NCI-H128 (cell line): ENCODE data around the gene RASSF3.
"Not testable (repeated sequence)": the region's sequence is repeated elsewhere in the genome, so short reads cannot be mapped to it uniquely, and the experiment has no call there.

ENCODE experiments used
- DNase-seq: peaks from one replicate; lab custom pipeline; 2025; ENCODE audit not compliant: unreplicated experiment; lab: John Stamatoyannopoulos, UW

RASSF3 gene

GRCh38 chr12:64595863-64596793 lies 14.2 kb upstream of the RASSF3 start:
- no peak for DNase-seq

DNA sequence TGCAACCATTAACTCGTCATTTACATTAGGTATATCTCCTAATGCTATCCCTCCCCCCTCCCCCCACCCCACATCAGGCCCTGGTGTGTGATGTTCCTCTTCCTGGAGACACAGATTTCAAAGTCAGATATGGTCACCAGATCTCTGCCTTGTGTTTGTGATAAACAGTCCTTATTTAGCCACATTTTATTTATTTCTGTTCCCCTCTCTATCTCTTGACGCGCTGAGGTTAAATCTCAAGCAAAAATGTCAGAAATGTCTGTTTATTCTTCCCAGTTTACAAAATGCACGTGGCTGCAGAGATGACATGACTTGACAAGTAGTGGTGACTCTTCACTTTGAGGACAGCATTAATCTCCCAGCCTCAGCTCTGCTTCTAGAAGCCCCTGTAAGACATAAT lies 11.5 kb upstream of the RASSF3 start:
- no peak for DNase-seq

DNA sequence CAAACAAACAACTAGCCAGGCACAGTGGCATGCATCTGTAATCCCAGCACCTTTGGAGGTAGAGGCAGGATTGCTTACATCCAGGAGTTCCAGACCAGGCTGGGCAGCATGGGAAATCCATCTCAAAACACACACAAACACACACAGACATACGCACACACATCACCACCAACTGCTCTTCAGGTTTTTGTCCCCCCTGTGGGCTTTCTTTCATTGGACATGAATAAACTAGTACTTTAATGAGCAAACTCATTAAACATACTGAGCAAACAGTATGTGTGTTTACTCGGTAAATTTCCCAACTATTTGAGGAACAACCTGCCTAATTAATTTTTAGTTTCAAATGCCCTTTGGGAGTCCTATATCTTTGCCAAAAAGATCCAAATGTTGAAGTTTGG lies 10.1 kb upstream of the RASSF3 start:
- no peak for DNase-seq

DNA sequence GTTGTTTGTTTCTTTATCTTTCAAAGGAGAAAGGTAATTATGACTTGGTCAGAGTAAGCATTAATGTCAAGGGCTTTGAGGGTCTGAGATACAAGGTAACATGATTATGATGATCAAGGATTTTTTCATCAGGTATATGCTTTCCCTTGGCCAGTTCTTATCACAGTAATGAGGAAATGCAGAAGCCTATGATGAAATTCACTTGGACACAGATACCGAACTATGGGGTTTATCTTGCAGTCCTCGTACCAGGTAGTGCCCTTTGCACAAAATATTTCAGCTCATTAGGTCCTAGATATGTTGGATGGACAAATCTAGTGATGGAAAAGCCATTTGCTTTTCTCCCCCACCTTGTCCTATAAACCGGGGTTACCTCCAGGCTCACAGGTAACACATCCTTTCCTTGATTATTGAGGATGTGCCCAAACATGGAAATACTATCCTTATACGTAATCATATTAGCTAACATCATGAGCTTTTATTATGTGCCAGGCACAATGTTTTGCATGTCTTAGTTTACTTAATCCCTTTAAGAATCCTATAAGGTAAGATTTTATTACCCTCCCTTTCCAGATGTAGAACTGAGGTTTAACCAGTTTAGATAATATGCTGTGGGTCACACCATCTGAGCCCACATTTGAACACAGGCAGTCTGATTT lies 7.0 kb upstream of the RASSF3 start:
- DNase-seq: no peak

DNA sequence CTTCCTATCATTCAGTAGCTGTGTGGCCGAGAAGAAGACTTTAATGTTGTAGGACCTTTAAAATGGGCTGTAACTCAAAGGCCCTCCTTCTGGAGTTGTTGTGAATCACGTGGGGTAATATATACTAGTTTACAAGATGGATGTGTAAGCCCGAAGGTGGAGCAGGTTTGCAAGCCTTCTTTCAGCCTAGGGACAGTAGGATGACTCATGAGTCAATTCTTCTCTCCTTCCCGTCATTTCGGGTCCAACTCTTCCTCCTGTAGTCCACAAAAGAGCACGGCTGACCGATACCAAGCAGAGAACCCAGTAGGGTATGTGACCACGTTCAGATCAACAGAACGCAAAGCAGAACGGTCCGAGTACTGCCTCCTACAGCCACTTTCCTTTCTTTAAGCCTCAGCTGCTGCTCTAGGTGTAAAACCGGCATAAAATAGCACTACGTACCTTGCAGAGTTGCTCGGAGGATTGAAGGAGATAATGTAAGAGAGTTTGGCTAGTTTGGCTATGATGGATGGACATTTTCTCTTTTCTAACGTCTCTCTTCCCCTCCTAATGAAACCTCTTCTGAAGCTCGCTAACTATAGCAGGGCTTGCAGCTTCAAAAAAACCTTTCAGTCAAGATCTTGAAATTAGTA lies 1.3 kb upstream of the RASSF3 start:
- no peak for DNase-seq

DNA sequence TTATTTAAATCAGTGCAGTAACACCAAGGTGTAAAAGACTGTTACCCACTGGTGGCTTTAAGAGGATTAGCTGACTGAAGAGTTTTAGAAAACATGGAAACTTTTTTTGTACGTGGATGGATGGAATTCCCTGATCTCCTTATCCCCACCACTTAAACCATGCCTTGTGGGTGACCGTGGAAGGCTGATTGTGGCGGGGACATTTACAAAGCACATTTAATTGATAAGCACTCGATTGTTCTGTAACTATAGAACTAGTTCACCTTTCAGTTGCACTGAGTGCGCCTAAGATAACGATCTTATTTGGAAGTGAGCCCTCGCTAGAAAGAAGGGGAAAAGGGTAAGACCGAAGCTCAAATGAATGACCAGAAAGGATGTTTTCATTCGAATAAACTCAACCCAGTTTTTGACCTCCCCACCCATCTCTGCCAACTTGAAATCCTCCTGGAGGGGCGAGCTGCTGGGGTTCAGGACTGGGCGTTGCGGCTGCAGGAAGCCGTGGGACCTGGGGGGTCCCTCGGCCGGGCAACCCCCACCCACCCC lies 688 bp upstream of the RASSF3 start:
- DNase-seq: no peak

DNA sequence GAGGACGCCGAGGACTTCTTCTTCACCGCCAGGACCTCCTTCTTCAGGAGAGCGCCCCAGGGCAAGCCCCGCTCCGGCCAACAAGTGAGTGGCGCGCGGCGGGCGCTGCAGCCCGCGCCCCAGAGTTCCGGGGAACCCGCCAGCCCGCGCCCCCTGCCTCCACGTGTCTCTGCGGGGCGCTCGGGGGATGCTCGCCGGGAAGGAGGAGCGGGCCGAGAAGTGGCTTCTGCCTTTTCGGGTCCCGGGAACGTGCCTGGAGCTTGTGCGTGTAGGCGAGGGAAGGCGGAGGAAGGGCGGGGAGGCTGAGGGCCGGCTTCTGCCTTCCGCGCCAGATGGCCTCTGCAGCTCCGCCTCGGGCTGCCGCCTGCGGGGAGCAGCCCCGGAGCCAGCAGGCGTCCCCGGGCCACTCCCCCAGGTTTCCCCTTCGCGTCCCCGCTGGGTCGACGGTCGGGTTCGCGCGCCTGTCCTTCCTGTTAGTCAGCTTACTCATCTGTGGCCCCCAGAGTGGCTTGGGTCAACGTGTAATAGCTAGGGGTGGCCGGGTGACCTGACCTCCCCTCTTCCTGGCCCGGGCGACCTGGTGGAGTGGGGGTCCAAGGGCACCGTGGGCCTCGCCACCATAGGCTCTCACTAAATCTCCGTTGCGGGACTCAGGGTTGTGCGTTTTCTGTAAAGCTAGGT lies 505 bp downstream of the RASSF3 start:
- DNase-seq: no peak

DNA sequence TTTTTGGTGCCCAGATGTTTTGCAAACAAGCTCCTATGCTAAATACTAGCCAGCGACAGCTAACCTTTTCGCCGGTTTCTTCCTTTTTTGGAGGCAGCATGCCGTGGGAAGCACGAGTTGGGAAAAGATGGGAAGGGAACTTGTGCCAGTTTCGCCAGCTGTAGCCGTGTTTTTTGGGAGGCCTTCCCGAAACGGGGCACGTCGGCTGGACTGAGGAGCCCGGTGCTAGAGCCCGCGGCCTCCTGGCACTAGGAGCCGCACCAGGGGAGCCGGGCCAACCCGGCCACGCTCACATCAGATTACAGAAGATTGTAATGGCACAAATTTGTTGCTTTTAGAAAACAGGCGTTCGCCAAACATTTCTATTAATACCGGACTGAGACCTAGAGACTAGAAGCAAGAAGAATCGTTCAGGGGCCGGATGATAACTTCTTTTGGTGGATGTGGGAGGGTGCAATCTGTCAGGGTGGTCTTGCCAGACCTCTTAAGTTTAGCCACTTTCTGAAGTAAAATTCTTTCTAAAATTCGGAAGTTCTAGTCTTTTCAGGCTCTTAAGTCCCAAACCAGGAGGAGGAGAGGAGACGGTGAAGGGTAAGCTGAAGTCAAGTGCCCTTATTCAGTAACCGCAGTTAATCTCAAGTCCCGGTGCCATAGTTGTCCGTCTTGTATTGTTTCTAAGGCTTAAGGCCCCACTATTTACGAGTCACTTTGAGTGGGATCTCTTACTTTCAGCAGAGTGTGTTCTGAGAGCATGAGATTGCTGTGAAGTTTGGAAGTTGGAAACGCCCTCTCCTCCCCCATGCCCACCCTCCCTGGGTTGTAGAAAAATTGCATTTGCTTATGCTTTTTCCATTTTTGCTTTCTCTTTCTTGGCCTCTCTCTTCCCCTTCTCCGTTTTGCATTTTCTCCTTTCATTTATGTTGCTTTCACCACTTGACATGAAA lies 1.3 kb downstream of the RASSF3 start:
- no peak for DNase-seq

DNA sequence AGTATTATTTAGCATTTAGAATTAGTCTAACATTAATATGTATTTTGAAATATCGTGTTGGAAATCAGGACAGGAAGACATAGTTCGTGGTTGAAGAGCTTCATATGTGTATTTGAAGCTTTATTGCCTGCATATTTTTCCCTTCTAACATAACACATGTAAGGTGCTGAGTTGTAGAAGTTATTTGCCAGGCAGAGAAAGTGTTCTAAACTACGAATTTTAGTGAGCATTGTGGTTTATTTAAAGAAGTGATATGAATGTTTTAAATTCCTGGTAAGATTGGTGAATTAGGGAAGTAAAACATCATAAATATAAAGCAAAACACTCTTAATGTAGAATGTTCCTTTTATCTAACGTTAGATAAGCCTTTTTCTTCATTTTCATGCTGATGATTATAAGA lies 2.5 kb downstream of the RASSF3 start:
- no peak for DNase-seq

GRCh38 chr12:64613775-64614398 lies 3.6 kb downstream of the RASSF3 start:
- DNase-seq: not testable (repeated sequence)

GRCh38 chr12:64616201-64616600 lies 5.9 kb downstream of the RASSF3 start:
- no peak for DNase-seq

DNA sequence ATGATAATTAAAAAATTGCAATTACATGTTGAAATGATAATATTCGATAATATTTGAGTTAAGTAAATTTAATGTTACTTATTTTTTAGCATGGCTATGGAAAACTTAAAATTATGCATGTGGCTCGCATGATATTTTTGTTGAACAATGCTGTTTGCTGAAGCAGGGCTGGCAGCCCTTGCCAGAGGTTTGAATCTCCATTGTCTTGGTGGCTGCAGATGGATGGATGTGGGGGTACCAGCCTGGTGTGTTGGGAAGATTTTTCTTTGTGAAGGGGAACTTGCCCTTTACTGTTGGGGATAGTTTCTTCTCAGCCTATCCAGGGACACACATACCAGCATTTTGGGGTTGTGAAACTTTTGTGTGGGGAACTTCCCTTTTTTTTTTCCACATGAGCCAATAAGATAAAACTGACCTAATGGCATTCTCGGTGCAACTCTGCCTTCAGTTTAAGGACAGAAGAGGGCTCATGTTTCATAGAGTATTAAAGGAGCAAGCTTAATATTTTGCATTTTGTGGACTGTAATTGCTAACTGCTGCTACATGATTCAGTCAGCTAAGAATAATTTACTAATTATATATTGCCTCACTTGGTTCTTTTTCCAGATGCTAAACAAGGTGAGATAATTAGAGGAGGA lies 8.8 kb downstream of the RASSF3 start:
- no peak for DNase-seq

DNA sequence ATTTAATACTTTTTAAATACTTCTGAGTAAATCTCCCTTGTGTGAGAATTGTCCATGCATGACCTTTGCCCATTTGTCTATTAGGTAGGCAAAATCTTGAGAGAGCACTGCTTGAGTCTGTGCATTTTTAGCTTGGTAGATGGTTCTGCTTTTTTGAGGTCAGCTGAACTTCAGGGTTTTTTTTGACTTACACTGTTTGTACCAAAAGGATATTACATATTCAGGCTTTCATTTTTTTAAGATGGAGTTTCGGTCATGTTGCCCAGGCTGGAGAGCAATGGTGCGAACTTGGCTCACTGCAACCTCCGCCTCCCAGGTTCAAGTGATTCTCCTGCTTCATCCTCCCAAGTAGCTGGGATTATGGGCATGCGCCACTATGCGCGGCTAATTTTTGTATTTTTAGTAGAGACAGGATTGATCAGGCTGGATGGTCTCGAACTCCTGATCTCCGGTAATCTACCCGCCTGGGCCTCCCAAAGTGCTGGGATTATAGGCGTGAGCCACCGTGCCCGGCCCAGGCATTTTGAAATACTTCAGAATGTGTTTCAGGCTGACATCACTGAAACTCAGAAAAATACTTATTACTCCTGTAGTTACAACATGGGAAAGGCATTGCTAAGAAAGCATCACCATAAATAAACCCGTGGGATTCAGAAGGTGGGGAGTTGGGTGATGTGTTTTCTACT lies 11.1 kb downstream of the RASSF3 start:
- no peak for DNase-seq

DNA sequence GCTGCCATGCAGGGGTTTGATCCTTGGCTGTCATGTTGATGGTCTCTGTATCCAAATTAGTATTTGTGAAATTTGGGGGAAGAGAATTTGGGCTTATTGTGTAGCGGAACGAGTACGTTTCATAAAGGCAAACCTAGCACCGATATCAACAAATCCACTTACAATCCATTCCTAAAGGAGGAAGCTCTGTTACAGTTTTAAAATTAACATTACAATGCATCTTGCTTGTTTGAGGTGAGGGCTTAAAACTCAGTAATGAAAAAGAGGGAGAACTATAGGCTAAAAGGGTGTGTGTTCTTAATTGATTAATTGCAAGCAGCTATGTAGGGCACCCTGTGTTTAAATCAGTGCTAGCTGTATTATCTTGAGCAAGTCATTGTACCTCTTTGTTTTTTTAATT lies 13.7 kb downstream of the RASSF3 start:
- no peak for DNase-seq

DNA sequence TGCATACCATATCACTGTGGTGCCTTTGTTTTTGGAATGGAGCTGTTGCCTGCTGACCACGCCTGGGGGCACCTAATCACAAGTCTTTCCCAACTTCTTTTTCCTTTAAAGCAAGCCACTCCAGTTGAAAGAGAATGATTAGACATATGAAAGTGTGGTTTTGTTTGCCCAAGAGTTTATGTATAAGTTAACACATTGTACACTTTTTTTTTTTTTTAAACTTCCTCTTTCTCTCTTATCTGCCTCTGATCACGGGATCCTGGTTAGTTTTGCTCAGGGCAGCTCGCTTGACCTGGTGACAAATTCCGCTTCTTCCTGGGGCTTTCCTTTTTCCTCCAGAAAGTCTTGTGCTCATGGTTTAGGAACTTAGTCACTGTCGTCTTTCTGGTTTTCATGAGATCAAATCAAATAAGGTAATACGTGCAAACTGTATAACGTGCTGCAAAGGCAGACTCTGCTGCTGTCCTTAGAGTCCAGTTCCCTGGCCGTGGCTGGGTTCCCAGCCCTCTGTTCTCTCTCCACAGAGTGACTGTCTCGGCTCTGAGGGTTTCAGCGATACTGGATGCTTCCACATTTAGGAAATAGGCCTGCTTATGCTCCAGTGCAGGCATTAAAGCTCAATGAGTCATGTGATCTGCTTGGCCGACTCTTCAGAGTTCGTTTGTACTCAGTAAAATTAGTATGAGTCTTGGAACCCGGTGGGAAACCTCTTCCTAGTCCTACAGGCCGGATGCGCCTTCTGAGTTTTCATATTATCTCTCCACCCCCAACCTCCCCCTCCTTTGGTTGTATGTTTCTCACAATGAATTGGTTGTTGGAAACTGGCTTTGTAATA lies 15.2 kb downstream of the RASSF3 start:
- DNase-seq: no peak

DNA sequence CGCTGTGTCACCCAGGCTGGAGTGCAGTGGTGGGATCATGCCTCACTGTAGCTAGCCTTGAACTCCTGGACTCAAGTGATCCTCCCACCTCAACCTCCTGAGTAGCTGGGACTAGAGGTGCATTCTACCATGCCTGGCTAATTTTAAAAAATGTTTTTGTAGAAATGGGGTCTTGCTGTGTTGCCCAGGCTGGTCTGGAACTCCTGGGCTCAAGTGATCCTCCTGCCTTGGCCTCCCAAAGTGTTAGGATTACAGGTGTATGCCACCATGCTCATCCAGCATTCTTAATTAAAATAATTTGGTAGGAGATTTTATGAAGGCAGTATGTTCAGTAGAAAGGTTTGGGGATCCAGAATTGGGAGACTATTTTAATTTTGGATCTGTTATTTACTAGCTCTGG lies 16.3 kb downstream of the RASSF3 start:
- not testable (repeated sequence) for DNase-seq

DNA sequence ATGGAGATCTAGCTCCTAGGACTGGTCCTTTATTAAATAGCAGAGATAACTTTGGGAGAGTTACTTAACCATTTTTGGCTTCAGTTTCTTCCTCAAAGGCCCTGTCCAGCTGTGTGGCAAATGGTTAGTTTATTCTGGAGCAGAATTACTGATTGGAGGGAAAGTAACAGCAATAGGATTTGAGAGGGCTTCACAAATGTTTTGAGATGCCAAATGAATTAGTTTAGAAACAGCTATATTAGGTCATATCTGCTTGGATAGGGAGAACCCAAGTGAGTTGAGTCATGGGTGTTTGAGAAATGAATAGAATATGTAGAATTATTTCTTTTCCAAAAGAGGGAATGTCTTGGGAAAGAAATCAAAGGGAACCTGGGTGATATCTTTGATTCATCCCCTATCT lies 17.5 kb downstream of the RASSF3 start:
- no peak for DNase-seq

DNA sequence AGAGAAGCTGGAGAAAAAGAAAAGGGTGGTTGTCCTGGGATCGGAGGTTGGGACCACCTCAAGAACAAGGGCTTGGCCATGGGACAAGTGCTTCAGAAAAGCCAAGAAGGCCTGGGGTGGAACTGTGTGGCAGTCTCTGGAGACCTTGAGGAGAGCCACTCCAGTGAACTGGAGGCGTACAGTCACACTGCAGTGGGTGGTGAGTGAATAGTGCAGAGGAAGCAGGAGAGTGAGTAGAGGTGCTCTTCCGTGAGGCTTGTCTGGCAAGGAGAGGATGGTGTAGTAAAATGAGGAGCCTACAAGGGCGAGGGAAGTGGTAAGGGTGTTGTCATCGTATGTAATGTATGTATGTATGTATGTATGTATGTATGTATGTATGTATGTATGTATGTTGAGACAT lies 20.9 kb downstream of the RASSF3 start:
- DNase-seq: no peak
